NCI-H345 (cell line): Measurements from ENCODE around the gene TSPAN32.
"Not testable (repeated sequence)": the region's sequence is repeated elsewhere in the genome, so short reads cannot be mapped to it uniquely, and the experiment has no call there.

Source experiments
- DNase-seq: peaks from one replicate; lab custom pipeline; 2025; lab: John Stamatoyannopoulos, UW

The TSPAN32 gene

GRCh38 chr11:2316169-2316962, 14.6 kb downstream of the TSPAN32 start:
- no peak for DNase-seq

DNA sequence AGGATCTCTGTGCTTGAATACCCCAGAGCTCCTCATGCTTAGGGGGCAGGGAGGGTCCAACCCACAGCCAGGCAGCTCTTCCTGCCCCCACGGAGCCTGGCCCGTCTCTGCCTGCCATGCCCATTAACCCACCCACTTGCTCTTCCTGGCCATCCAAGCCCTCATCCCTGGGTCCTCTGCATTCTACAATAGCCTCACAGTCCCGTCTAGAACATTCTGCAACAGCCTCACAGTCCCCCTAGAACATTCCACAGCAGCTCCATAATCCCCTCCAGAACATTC, 15.1 kb downstream of the TSPAN32 start:
- no peak for DNase-seq

GRCh38 chr11:2317354-2318050, 15.7 kb downstream of the TSPAN32 start:
- DNase-seq = no peak

DNA sequence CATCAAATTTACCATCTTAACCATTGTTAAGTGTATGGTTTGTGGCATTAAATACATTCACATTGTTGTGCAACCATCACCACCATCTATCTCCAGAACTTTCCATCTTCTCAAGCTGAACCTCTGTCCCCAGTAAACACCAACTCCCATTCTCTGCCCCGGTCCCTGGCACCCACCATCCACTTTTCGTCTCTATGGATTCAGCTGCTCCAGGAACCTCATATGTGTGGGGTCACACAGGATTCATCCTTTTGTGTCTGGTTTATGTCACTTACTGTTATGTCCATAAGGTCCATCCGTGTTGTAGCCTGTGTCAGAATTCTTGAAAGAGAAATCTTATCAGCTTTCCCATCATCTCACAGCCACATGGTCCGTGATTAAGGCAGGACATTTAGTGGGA, 16.3 kb downstream of the TSPAN32 start:
- no peak for DNase-seq

GRCh38 chr11:2318707-2319106, 16.9 kb downstream of the TSPAN32 start:
- DNase-seq = no peak

GRCh38 chr11:2319791-2320472, 18.1 kb downstream of the TSPAN32 start:
- no peak for DNase-seq

GRCh38 chr11:2320568-2321310, 18.9 kb downstream of the TSPAN32 start:
- DNase-seq = no peak

- no peak for DNase-seq
These were observed 19.5 kb downstream of the TSPAN32 start for GRCh38 chr11:2321311-2321683.

DNA sequence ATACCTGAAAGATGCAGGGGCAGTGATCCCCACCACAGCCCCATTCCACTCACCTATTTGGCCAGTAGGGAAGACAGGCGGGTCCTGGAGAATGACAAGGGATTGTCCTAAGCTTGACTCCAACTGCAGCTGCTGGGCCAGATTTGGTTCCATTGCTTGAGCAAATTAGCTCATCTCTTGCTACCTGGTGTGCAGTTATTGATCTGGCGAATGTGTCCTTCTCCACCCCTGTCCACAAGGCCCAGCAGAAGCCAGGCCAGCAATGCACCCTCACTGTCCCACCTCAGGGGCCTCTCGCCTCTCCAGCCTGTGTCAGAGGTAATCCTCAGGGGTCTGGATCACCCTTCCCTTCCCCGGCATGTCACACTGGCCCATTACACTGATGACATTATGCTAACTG, 23.3 kb downstream of the TSPAN32 start:
- no peak for DNase-seq

GRCh38 chr11:2325719-2326118, 23.9 kb downstream of the TSPAN32 start:
- no peak for DNase-seq

- DNase-seq = no peak
These were observed 25.2 kb downstream of the TSPAN32 start for GRCh38 chr11:2327032-2327431.

GRCh38 chr11:2328021-2328420, 26.2 kb downstream of the TSPAN32 start:
- DNase-seq = no peak

DNA sequence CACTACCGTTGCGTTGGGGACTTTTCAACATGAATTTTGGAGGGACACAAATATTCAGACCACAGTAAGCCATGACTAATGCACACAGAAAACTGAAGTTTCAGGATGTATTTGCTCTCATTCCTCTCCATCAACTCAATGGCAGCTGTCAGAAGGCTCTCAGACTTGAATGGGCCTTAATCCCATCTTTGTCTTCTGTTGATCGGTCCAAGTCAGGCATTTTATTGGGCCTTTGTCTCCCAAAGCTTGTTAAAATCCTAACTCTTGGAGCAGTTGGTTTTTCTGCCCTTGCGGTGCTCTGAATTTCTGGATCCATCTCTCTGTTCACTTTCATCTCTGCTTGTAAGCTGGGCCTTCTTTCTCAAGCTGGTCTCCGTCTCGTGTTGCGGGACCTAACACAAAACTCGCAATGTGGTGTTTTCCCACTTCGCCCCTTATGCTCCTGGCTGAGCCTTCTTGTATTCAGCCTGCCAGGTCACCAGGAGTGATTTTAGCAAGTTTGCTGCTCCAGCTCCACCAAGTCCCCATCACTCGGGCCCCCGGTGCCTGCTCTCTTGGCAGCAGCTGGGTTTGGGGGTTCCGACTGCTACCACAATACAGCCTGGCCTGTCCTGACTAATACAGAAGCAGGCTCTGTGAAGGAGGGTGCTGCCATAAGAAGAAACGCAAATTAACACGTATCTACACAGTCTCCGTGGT, 27.0 kb downstream of the TSPAN32 start:
- no peak for DNase-seq

- DNase-seq = no peak
These were observed 27.7 kb downstream of the TSPAN32 start for GRCh38 chr11:2329551-2329950.

GRCh38 chr11:2330696-2331095, 28.9 kb downstream of the TSPAN32 start:
- no peak for DNase-seq

GRCh38 chr11:2331404-2331803, 29.6 kb downstream of the TSPAN32 start:
- DNase-seq = no peak

- not testable (repeated sequence) for DNase-seq
These were observed 30.8 kb downstream of the TSPAN32 start for GRCh38 chr11:2332569-2332968.

GRCh38 chr11:2333486-2334205, 31.8 kb downstream of the TSPAN32 start:
- not testable (repeated sequence) for DNase-seq

GRCh38 chr11:2335286-2335685, 33.5 kb downstream of the TSPAN32 start:
- DNase-seq = not testable (repeated sequence)

DNA sequence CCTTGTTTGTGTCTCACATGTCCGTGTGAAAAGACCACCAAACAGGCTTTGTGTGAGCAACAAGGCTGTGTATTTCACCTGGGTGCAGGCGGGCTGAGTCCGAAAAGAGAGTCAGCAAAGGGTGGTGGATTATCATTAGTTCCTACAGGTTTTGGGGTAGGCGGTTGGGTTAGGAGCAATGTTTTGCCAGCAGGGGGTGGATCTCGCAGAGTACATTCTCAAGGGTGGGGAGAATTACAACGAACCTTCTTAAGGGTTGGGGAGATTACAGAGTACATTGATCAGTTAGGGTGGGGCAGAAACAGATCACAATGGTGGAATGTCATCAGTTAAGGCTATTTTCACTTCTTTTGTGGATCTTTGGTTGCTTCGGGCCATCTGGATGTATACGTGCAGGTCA, 36.9 kb downstream of the TSPAN32 start:
- DNase-seq = not testable (repeated sequence)

DNA sequence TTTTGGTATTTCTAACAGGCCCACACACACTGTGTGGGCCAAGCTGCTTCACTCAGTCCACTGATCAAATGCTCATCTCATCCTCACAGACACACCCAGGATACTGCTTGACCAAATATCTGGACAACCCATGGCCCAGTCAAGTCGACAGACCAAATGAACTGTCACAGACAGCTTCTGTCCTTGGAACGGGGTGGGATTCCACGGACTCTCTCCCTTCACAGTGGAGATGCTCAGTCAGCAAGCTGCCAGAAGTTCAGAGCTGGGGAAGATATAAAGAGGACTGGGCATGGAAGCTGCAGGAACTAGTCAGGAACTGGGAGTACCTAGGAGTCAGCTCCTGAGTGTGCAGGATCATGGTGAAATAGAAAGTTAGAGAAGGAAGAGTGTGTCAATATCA, 40.7 kb downstream of the TSPAN32 start:
- no peak for DNase-seq
